Astrocyte (in vitro differentiated cells and primary cell): ENCODE results near the gene GNB1L. TPM values are rescaled to one million over a fixed set of nuclear protein-coding genes. Genes with fewer than 3 reads are reported as not detected.

ENCODE experiments used
- DNase-seq: peaks from one replicate; pipeline ENCODE4 v3.0.0-alpha.2; 2010; ENCODE audit warnings: low read depth
- FAIRE-seq: peaks from 2 replicates; lab custom pipeline; 2011; peaks lifted over from hg19 to GRCh38; lab: Jason Lieb, UNC
- H2AFZ ChIP-seq: 2 replicates; pipeline ENCODE4 v1.6.0; 2012; ENCODE audit warnings: low read depth, low read length, inconsistent platforms
- H3K27ac ChIP-seq: 2 replicates; pipeline ENCODE4 v1.5.1; 2011; ENCODE audit warnings: low read depth, low read length, inconsistent platforms
- H3K27me3 ChIP-seq: 2 replicates; pipeline ENCODE4 v1.6.0; 2011; ENCODE audit warnings: low read length, inconsistent platforms; ENCODE audit not compliant: insufficient read depth
- H3K36me3 ChIP-seq: 2 replicates; pipeline ENCODE4 v1.5.1; 2011; ENCODE audit warnings: low read length, inconsistent platforms; ENCODE audit not compliant: insufficient read depth
- H3K4me1 ChIP-seq: 2 replicates; pipeline ENCODE4 v1.5.1; 2011; ENCODE audit warnings: low read length, inconsistent platforms; ENCODE audit not compliant: insufficient read depth
- H3K4me2 ChIP-seq: 2 replicates; pipeline ENCODE4 v1.6.0; 2012; ENCODE audit warnings: low read length, inconsistent platforms
- H3K4me3 ChIP-seq: 2 replicates; pipeline ENCODE4 v1.5.1; 2011; ENCODE audit warnings: low read depth, mild to moderate bottlenecking, low read length, inconsistent platforms; ENCODE audit not compliant: insufficient read depth
- H3K79me2 ChIP-seq: 2 replicates; pipeline ENCODE4 v1.6.0; 2012; ENCODE audit warnings: mild to moderate bottlenecking, low read length, inconsistent platforms; ENCODE audit not compliant: insufficient read depth
- H3K9ac ChIP-seq: 2 replicates; pipeline ENCODE4 v1.6.0; 2012; ENCODE audit warnings: mild to moderate bottlenecking, low read length, inconsistent platforms
- H3K9me3 ChIP-seq: 2 replicates; pipeline ENCODE4 v1.5.1; 2012; ENCODE audit warnings: low read depth, mild to moderate bottlenecking, low read length, inconsistent platforms; ENCODE audit not compliant: insufficient read depth
- H4K20me1 ChIP-seq: 2 replicates; pipeline ENCODE4 v1.6.0; 2012; ENCODE audit warnings: low read length, inconsistent platforms; ENCODE audit not compliant: insufficient read depth
- H3K27ac Mint-ChIP-seq: one replicate; pipeline ENCODE4 v1.8.0; 2021; ENCODE audit warnings: mild to moderate bottlenecking, mixed read lengths; ENCODE audit not compliant: unreplicated experiment
- H3K27me3 Mint-ChIP-seq: one replicate; pipeline ENCODE4 v1.8.0; 2021; ENCODE audit warnings: low read depth, mixed read lengths; ENCODE audit not compliant: unreplicated experiment
- H3K36me3 Mint-ChIP-seq: one replicate; pipeline ENCODE4 v1.8.0; 2021; ENCODE audit warnings: low read depth, mixed read lengths; ENCODE audit not compliant: unreplicated experiment
- H3K4me1 Mint-ChIP-seq: one replicate; pipeline ENCODE4 v1.8.0; 2021; ENCODE audit warnings: low read depth, mixed read lengths; ENCODE audit not compliant: unreplicated experiment
- H3K4me3 Mint-ChIP-seq: one replicate; pipeline ENCODE4 v1.8.0; 2021; ENCODE audit warnings: mild to moderate bottlenecking, moderate library complexity, mixed read lengths; ENCODE audit not compliant: unreplicated experiment
- H3K9me3 Mint-ChIP-seq: one replicate; pipeline ENCODE4 v1.8.0; 2021; ENCODE audit warnings: mild to moderate bottlenecking, mixed read lengths; ENCODE audit not compliant: unreplicated experiment
- CTCF ChIP-seq: IDR thresholded peaks from 2 replicates; pipeline ENCODE4 v1.5.1; 2011; ENCODE audit warnings: low read depth, mild to moderate bottlenecking, inconsistent platforms, low read length, moderate library complexity; ENCODE audit not compliant: insufficient read depth
- EZH2 ChIP-seq: IDR thresholded peaks from 2 replicates; pipeline ENCODE4 v1.6.1; 2012; ENCODE audit warnings: mild to moderate bottlenecking, low read length, inconsistent platforms; ENCODE audit not compliant: insufficient read depth
- total RNA-seq: library from RNA; stranded (reverse); gene quantifications from 2 replicates; pipeline ENCODE4 v1.2.1, GENCODE V29; 2021

The GNB1L gene
- total RNA-seq, 1 donor from 2014 or later = 14.3 TPM

- no peaks in the 10 kb centered on the region for H3K27me3 Mint-ChIP-seq
- no peak overlapping the region for H3K4me3 Mint-ChIP-seq
- H3K9ac ChIP-seq = no peak overlapping the region
- H3K9me3 ChIP-seq = no peaks in the 10 kb centered on the region
- FAIRE-seq = no peak
- peak; percentile 60 for DNase-seq
- no peak overlapping the region for H3K27ac ChIP-seq
- peaks cover 34% of the 10 kb centered on the region for H3K4me1 Mint-ChIP-seq
- no peak overlapping the region for H2AFZ ChIP-seq
- peak overlapping the region; percentile 85 for H3K27ac Mint-ChIP-seq
- no peaks in the 10 kb centered on the region for H4K20me1 ChIP-seq
- no peaks in the 10 kb centered on the region for H3K9me3 Mint-ChIP-seq
- peaks cover 70% of the 10 kb centered on the region for H3K4me1 ChIP-seq
- H3K36me3 Mint-ChIP-seq = no peaks in the 10 kb centered on the region
- H3K4me3 ChIP-seq = no peak overlapping the region
- no peaks in the 10 kb centered on the region for H3K36me3 ChIP-seq
- TF ChIP-seq EZH2 = no peak
- H3K4me2 ChIP-seq = peak overlapping the region; percentile 15
- peaks cover 9% of the 10 kb centered on the region for H3K79me2 ChIP-seq
- no peaks in the 10 kb centered on the region for H3K27me3 ChIP-seq
These were observed 23.1 kb upstream of the GNB1L start for GRCh38 chr22:19877626-19878339.

- Histone ChIP-seq H4K20me1 (no peaks in the 10 kb centered on the region), H2AFZ (no peak overlapping the region), H3K27ac (no peak overlapping the region), H3K4me1 (peaks cover 63% of the 10 kb centered on the region), H3K79me2 (peaks cover 9% of the 10 kb centered on the region), H3K27me3 (no peaks in the 10 kb centered on the region), H3K9ac (no peak overlapping the region), H3K36me3 (no peaks in the 10 kb centered on the region), H3K4me2 (no peak overlapping the region), H3K9me3 (no peaks in the 10 kb centered on the region), H3K4me3 (no peak overlapping the region)
- Mint-ChIP-seq H3K9me3 (no peaks in the 10 kb centered on the region), H3K27ac (peak overlapping the region; percentile 85), H3K36me3 (no peaks in the 10 kb centered on the region), H3K27me3 (no peaks in the 10 kb centered on the region), H3K4me3 (no peak overlapping the region), H3K4me1 (peaks cover 30% of the 10 kb centered on the region)
- TF ChIP-seq EZH2 = no peak
- no peak for TF ChIP-seq CTCF
- FAIRE-seq = no peak
- DNase-seq = no peak
These were observed 22.4 kb upstream of the GNB1L start for GRCh38 chr22:19876941-19877625.

- Histone ChIP-seq H3K4me1 (peaks cover 56% of the 10 kb centered on the region), H3K9me3 (no peaks in the 10 kb centered on the region), H3K36me3 (no peaks in the 10 kb centered on the region), H3K4me2 (peak overlapping the region; percentile 22), H3K27ac (no peak overlapping the region), H3K4me3 (no peak overlapping the region), H3K9ac (no peak overlapping the region), H4K20me1 (no peaks in the 10 kb centered on the region), H3K79me2 (peaks cover 9% of the 10 kb centered on the region), H2AFZ (no peak overlapping the region), H3K27me3 (no peaks in the 10 kb centered on the region)
- no peak overlapping the region for H3K4me3 Mint-ChIP-seq
- H3K36me3 Mint-ChIP-seq = no peaks in the 10 kb centered on the region
- DNase-seq = no peak
- H3K27ac Mint-ChIP-seq = no peak overlapping the region
- FAIRE-seq = no peak
- H3K4me1 Mint-ChIP-seq = peaks cover 23% of the 10 kb centered on the region
- TF ChIP-seq EZH2 (no peak), CTCF (no peak)
- no peaks in the 10 kb centered on the region for H3K9me3 Mint-ChIP-seq
- no peaks in the 10 kb centered on the region for H3K27me3 Mint-ChIP-seq
These were observed 21.8 kb upstream of the GNB1L start for GRCh38 chr22:19876314-19876940.
